Measurements from ENCODE around the gene MOB2. TPM values are rescaled to one million over a fixed set of nuclear protein-coding genes. Genes with fewer than 3 reads are reported as not detected.

MOB2 gene
- total RNA-seq, 1 donor from 2014 or later = 41.3 TPM

- intact Hi-C loops (cut with micrococcal nuclease) = no loop called here
Observed at GRCh38 chr11:1458340-1459218, 28.0 kb downstream of the MOB2 start.

GRCh38 chr11:1457856-1458255, 28.7 kb downstream of the MOB2 start:
- intact Hi-C loops (cut with micrococcal nuclease) = no loop called here

GRCh38 chr11:1457326-1457680, 29.3 kb downstream of the MOB2 start:
- intact Hi-C loops (cut with micrococcal nuclease) = no loop called here

GRCh38 chr11:1456596-1457325, 29.8 kb downstream of the MOB2 start:
- intact Hi-C loops (cut with micrococcal nuclease) = no loop called here

- intact Hi-C loops (cut with micrococcal nuclease) = no loop called here
Observed at GRCh38 chr11:1456176-1456575, 30.4 kb downstream of the MOB2 start.

- intact Hi-C loops (cut with micrococcal nuclease) = no loop called here
Observed at GRCh38 chr11:1455763-1456060, 30.9 kb downstream of the MOB2 start.

GRCh38 chr11:1455032-1455762, 31.4 kb downstream of the MOB2 start:
- intact Hi-C loops (cut with micrococcal nuclease) = no loop called here

GRCh38 chr11:1454576-1454975, 32.0 kb downstream of the MOB2 start:
- intact Hi-C loops (cut with micrococcal nuclease) = no loop called here

- intact Hi-C loops (cut with micrococcal nuclease) = no loop called here
Observed at GRCh38 chr11:1453611-1454034, 33.0 kb downstream of the MOB2 start.

GRCh38 chr11:1452744-1453143, 33.8 kb downstream of the MOB2 start:
- intact Hi-C loops (cut with micrococcal nuclease) = no loop called here

GRCh38 chr11:1451781-1452470, 34.7 kb downstream of the MOB2 start:
- intact Hi-C loops (cut with micrococcal nuclease) = no loop called here

GRCh38 chr11:1450949-1451710, 35.4 kb downstream of the MOB2 start:
- intact Hi-C loops (cut with micrococcal nuclease) = no loop called here

GRCh38 chr11:1450344-1450875, 36.2 kb downstream of the MOB2 start:
- intact Hi-C loops (cut with micrococcal nuclease) = no loop called here

- intact Hi-C loops (cut with micrococcal nuclease) = no loop called here
Observed at GRCh38 chr11:1449490-1450243, 36.9 kb downstream of the MOB2 start.

GRCh38 chr11:1448882-1449281, 37.7 kb downstream of the MOB2 start:
- intact Hi-C loops (cut with micrococcal nuclease) = no loop called here

GRCh38 chr11:1447845-1448825, 38.4 kb downstream of the MOB2 start:
- intact Hi-C loops (cut with micrococcal nuclease) = no loop called here

GRCh38 chr11:1446623-1447022, 40.0 kb downstream of the MOB2 start:
- intact Hi-C loops (cut with micrococcal nuclease) = no loop called here

GRCh38 chr11:1445741-1446445, 40.7 kb downstream of the MOB2 start:
- intact Hi-C loops (cut with micrococcal nuclease) = no loop called here
